Cardiac muscle cell (in vitro differentiated cells and primary cell): ENCODE data around the gene TCERG1L. TPM values are rescaled to one million over a fixed set of nuclear protein-coding genes. Genes with fewer than 3 reads are reported as not detected.
"Not testable (repeated sequence)": the region's sequence is repeated elsewhere in the genome, so short reads cannot be mapped to it uniquely, and the experiment has no call there.

Experiments used
- DNase-seq, 2 donors: peaks; one replicate each; pipeline versions ENCODE4 v3.0.0 to v3.0.0-alpha.2; 2010 to 2017; ENCODE audit warnings: low read depth in 1 of 2, low spot score in 1 of 2
- H3K27ac ChIP-seq: fragments of 200-600 bp; sonication (generic); 2 replicates; pipeline ENCODE4 v1.5.1; 2016
- H3K27me3 ChIP-seq: fragments of 200-600 bp; sonication (generic); 2 replicates; pipeline ENCODE4 v1.6.0; 2016; ENCODE audit warnings: control low read depth
- H3K36me3 ChIP-seq: fragments of 200-600 bp; sonication (generic); 2 replicates; pipeline ENCODE4 v1.5.1; 2016; ENCODE audit warnings: control low read depth
- H3K4me1 ChIP-seq: fragments of 200-600 bp; sonication (generic); 2 replicates; pipeline ENCODE4 v1.8.1; 2017; ENCODE audit warnings: low read depth, mild to moderate bottlenecking, mixed run types
- H3K4me3 ChIP-seq: fragments of 200-600 bp; sonication (generic); 2 replicates; pipeline ENCODE4 v1.5.1; 2016; ENCODE audit warnings: mild to moderate bottlenecking
- H3K9me3 ChIP-seq: fragments of 200-600 bp; sonication (generic); 2 replicates; pipeline ENCODE4 v1.5.1; 2017; ENCODE audit warnings: low read depth, mild to moderate bottlenecking, control low read depth
- polyA plus RNA-seq: library from polyadenylated mRNA; unstranded; fragments of >200 nt; fragmentation: Nextera tagmentation; extraction: Ambion mirVana; gene quantifications from 2 replicates; pipeline ENCODE4 v1.2.1, GENCODE V29; 2016
- total RNA-seq: library from RNA; depleted of rRNA; stranded (reverse); fragments of >200 nt; gene quantifications from 2 replicates; pipeline ENCODE4 v1.2.3, GENCODE V29; 2016
- TF ChIP-seq, protein P1 (sequence below): IDR thresholded peaks from 2 replicates; pipeline ENCODE4 v1.5.1; 2012; ENCODE audit warnings: low read depth, mild to moderate bottlenecking, low read length

Gene TCERG1L
- total and polyA plus RNA-seq, 2 experiments from 2014 or later: 0.12 to 1.9 TPM

DNA sequence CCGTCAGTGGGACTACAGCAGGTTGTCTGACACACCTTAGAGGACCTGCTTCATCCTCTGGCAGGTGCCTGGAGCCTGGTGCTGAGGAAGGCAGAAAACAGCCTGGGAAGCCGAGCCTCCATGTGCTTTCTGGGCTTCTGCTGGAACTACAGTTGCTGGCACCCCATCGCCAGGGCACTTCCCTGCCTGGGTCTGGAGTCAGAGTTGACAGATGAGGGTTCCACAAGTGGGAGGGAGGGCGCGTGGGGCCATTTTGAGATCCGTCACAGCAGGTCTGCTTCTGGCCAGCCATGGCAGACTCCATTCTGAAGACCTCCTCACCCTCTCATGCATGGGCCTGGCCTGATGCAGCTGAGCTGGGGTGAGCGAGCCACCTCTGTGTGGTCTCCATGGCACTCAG, 33.2 kb upstream of the TCERG1L start:
- Histone ChIP-seq H3K36me3 (no peaks in the 10 kb centered on the region), H3K4me1 (no peaks in the 10 kb centered on the region), H3K9me3 (no peaks in the 10 kb centered on the region), H3K27me3 (peaks cover 4% of the 10 kb centered on the region), H3K4me3 (no peak overlapping the region), H3K27ac (no peak overlapping the region)
- TF ChIP-seq, protein P1, sequence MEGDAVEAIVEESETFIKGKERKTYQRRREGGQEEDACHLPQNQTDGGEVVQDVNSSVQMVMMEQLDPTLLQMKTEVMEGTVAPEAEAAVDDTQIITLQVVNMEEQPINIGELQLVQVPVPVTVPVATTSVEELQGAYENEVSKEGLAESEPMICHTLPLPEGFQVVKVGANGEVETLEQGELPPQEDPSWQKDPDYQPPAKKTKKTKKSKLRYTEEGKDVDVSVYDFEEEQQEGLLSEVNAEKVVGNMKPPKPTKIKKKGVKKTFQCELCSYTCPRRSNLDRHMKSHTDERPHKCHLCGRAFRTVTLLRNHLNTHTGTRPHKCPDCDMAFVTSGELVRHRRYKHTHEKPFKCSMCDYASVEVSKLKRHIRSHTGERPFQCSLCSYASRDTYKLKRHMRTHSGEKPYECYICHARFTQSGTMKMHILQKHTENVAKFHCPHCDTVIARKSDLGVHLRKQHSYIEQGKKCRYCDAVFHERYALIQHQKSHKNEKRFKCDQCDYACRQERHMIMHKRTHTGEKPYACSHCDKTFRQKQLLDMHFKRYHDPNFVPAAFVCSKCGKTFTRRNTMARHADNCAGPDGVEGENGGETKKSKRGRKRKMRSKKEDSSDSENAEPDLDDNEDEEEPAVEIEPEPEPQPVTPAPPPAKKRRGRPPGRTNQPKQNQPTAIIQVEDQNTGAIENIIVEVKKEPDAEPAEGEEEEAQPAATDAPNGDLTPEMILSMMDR: no peak
- no peak for DNase-seq

DNA sequence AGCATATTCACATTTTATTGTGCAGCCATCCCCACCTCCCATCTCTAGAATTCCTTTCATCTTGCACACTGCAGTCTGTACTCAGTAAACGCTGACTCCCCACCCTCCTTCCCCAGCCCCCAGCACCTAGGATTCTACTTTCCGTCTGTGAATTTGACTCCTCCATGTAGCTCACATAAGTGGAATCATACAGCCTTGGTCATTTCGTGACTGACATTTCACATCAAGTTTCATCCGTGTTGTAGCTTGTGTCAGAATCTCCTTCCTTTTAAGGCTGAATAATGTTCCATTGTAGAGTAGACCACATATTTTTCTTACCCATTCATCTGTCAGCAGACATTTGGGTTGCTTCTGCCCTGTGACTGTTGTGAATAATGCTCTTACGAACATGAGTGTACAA, 26.2 kb upstream of the TCERG1L start:
- no peak for DNase-seq
- TF ChIP-seq, protein P1: no peak
- no peaks in the 10 kb centered on the region for H3K9me3 ChIP-seq
- H3K27me3 ChIP-seq: no peaks in the 10 kb centered on the region
- no peaks in the 10 kb centered on the region for H3K36me3 ChIP-seq
- no peaks in the 10 kb centered on the region for H3K4me1 ChIP-seq
- no peak overlapping the region for H3K4me3 ChIP-seq
- no peak overlapping the region for H3K27ac ChIP-seq

DNA sequence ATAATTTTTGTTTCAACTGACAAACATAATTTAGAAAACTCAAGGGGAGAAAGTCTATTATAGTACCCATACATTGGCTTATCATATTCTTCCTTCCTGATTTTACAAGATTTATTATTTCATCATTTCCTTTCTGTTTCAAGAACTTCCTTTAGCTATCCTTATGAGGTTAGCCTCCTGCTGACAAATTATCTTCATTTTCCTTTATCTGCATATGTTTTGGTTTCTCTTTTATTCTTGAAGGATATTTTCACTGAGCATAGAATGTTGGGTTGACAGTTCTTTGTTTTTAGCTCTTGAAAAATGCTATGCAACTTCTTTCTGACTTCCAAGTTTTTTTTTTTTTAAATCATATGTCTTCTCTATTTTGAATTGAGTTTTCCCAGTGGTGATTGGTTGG, 21.3 kb upstream of the TCERG1L start:
- peaks cover 4% of the 10 kb centered on the region for H3K27me3 ChIP-seq
- no peak for DNase-seq
- H3K4me1 ChIP-seq: no peaks in the 10 kb centered on the region

DNA sequence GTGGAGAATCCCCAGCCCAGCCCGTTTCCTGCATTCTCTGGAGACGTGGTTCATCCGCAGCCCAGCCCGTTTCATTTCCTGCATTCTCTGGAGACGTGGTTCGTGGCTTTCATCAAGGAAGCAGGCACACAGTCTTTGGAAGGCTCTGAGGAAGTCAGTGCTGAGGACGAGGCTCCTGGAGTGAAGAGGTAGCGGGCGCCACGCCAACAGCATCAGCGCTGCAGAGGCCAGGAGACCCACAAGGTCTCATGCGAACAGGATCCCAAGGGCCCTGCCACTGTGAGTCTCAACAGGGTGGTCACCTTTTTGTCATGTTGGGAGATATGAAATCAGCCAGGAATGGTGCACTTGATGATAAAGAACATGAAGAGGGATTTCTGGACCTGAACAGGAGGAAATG, 12.4 kb upstream of the TCERG1L start:
- TF ChIP-seq, protein P1: no peak
- Histone ChIP-seq H3K27me3 (peaks cover 3% of the 10 kb centered on the region), H3K27ac (no peak overlapping the region), H3K4me1 (no peaks in the 10 kb centered on the region), H3K4me3 (no peak overlapping the region), H3K36me3 (no peaks in the 10 kb centered on the region), H3K9me3 (no peaks in the 10 kb centered on the region)
- no peak for DNase-seq

More for the DNA sequence above, 21.3 kb upstream of the TCERG1L start:
- H3K9me3 ChIP-seq: no peaks in the 10 kb centered on the region
- H3K27ac ChIP-seq: no peak overlapping the region
- no peak overlapping the region for H3K4me3 ChIP-seq
- H3K36me3 ChIP-seq: no peaks in the 10 kb centered on the region
- TF ChIP-seq, protein P1: no peak

DNA sequence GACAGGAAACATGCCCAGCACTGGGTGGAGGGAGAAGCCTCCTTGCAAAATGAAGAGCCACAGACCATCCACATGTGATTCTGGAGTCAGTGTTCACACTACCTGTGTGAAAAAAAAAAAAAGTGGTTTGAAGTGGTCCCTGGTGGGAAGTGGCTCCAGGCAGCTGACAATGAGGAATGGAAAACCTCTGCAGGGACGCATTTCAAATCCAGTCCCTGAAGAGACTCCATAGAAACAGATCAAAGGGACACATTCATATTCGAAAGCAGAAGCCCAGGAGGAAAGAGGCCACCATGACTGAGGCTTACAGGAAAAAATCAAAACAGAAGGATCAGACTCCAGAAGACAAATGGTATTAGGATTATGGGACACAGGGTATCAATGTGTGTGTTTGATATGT, 11.5 kb upstream of the TCERG1L start:
- Histone ChIP-seq H3K27me3 (peaks cover 5% of the 10 kb centered on the region), H3K27ac (no peak overlapping the region), H3K4me1 (no peaks in the 10 kb centered on the region), H3K9me3 (no peaks in the 10 kb centered on the region), H3K4me3 (no peak overlapping the region), H3K36me3 (no peaks in the 10 kb centered on the region)
- DNase-seq: no peak
- TF ChIP-seq, protein P1: no peak

DNA sequence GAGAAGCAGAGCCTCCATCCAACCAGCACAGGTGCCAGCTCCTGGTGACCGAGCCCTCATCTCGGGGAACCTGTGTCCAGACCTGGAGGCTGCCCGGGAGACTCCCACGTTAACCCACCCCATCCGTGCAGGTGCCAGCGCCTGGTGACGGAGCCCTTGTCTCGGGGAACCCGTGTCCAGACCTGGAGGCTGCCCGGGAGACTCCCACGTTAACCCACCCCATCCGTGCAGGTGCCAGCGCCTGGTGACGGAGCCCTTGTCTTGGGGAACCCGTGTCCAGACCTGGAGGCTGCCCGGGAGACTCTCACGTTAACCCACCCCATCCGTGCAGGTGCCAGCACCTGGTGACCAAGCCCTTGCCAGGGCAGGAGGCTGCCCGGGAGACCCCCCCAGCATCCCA, 11.1 kb upstream of the TCERG1L start:
- H3K27ac ChIP-seq, H3K4me3 ChIP-seq, H3K27me3 ChIP-seq, DNase-seq, H3K9me3 ChIP-seq, H3K4me1 ChIP-seq, H3K36me3 ChIP-seq: not testable (repeated sequence)
